NK-92 (cell line): ENCODE measurements around the gene TMEM239.
"Not testable (repeated sequence)": the region's sequence is repeated elsewhere in the genome, so short reads cannot be mapped to it uniquely, and the experiment has no call there.

Source experiments
- DNase-seq: peaks from one replicate; lab custom pipeline; 2025; ENCODE audit not compliant: unreplicated experiment; lab: John Stamatoyannopoulos, UW

The TMEM239 gene

GRCh38 chr20:2816030-2816582 lies at the start of gene TMEM239:
TSS of gene TMEM239 (plus strand) at chr20:2816364. CDS start at chr20:2816555, 191 bp downstream.
- DNase-seq = no peak

GRCh38 chr20:2767768-2768631 lies 48.2 kb upstream of the TMEM239 start:
- DNase-seq = no peak

- no peak for DNase-seq
Measured at GRCh38 chr20:2768632-2769015, 47.5 kb upstream of the TMEM239 start.

GRCh38 chr20:2770091-2770490 lies 46.1 kb upstream of the TMEM239 start:
- DNase-seq = not testable (repeated sequence)

DNA sequence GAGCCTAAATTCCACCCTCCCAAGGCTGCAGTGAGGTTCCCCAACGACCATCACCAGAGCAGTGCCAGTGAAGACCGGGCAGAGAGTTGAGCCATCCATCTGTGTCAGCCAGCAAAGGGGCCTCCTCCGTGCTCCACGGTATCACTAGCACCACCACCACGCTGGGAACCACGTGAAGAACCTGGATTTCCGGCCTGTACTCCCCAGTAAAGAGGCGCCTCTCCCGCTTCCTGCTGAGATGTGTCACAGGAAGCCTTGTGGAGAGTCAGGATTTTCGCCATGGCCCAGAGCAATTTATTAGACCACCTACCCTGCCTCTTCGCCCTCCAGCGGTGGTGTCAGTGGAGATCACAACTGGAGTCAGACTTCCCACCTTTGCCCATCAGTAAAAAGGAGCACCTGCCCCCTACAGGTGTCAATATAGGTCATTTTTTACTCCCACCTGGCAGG lies 44.5 kb upstream of the TMEM239 start:
- no peak for DNase-seq

GRCh38 chr20:2773812-2774211 lies 42.4 kb upstream of the TMEM239 start:
- DNase-seq = no peak

DNA sequence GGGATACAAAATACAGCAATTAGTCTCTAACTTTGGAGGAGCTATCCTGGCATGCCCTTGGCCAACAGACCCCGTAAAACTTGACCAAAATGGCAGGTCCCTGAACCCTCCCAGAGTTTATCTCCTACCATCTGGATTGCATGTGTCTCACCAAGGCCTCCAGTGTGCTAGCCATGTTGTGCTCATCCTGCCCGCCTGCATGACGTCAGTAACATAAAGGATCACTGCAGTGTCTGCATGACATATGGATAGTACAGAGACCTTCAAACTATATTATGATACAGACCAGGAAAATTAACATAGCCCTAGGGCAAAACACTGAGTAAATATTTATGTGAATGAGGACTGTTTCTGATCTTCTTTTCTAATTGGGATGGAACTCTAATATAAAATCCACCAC lies 41.0 kb upstream of the TMEM239 start:
- no peak for DNase-seq

- no peak for DNase-seq
Measured at GRCh38 chr20:2778602-2779321, 37.4 kb upstream of the TMEM239 start.

GRCh38 chr20:2780948-2781347 lies 35.2 kb upstream of the TMEM239 start:
- DNase-seq = no peak

DNA sequence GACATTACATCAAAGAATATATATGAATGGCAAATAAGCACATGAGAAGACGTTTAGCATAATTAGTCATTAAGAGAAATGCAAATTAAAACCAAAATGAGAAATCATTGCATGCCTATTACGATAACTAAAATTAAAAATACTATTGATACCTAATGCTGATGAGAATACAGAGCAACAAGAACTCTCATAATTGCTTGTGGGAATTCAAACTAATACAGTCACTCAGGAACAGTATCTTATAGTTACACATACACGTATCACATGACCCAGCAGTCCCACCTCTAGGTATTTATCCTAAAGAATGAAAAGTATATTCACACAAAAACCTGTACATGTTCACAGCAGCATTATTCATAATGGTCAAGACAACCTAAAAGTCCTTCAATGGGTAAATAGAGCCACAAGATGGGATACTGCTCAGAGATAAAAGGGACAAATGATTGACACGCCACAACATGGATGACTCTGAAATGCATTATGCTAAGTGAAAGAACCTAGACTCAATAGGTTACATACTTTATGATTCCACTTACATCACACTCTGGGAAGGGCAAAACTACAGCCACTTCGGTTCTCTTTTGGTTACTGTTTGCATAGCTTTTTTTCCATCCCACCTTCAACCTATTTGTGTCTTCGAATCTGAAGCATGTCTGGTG lies 32.1 kb upstream of the TMEM239 start:
- DNase-seq = no peak

DNA sequence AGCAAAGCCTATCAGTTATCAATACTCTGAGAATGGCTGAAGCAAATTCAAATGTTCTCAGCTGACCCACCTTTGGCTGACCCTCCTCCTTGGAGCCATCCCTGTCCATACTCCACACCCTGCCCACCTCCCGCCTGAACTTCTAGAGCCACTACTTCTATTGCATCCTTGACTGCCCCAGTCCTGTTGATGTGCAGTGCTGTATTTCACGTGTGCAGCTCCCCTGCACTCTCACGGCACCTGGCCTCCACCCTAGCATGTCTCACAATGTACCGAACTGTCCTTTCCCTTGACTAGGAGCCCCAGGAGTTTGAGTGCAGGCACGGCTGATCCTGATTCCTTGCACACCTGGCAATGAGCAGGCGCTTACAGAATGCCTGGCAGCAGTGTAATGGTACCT lies 22.7 kb upstream of the TMEM239 start:
- no peak for DNase-seq

- DNase-seq = no peak
Measured at GRCh38 chr20:2794202-2794748, 21.9 kb upstream of the TMEM239 start.

DNA sequence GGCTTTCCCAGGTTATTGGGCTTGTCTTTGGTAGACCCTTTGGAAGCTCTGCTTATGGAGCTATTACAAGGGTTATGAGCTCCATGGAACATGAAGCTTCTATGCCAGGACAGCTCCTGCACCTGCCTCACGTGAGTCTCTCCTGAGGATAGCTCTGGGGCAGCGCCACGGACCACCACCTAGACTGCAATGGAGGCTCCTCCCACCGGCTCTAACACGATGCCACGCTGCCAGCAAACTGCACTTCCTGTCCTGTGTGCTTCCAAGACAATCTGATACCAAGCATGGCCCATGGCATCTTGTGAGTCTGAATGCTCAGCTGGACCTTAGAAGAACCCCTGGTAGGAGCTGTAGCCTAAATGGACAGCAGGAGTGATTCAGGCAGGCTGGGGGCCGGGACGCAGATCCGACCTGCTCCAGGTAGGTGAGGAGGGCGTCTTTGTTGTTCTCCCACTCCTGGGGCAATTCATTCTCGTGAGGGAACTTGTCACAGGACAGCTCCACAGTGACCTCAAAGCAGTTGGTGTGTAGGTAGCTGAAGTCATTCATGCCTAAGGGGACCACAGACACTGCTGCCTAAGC lies 21.2 kb upstream of the TMEM239 start:
- DNase-seq = no peak

DNA sequence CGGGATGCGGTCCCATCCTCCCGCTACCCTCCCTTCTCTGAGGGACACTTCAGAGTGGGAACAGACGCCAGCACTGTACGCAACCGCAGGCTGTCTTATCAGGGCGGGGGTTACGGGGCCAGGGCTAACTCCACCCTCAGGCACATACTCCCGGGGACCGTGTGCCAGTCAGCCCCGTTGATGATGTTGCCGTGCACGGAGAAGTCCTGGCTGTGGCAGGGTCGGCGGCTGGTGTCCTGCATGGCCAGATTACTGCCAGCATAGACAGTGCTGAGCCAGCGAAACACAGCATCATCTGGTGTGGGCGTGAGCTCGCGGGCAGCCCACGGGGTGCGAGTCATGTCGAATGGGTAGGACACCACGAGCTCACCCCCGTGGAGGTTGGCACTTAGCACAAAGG lies 20.7 kb upstream of the TMEM239 start:
- DNase-seq = no peak

- no peak for DNase-seq
Measured at GRCh38 chr20:2796011-2796660, 20.0 kb upstream of the TMEM239 start.

DNA sequence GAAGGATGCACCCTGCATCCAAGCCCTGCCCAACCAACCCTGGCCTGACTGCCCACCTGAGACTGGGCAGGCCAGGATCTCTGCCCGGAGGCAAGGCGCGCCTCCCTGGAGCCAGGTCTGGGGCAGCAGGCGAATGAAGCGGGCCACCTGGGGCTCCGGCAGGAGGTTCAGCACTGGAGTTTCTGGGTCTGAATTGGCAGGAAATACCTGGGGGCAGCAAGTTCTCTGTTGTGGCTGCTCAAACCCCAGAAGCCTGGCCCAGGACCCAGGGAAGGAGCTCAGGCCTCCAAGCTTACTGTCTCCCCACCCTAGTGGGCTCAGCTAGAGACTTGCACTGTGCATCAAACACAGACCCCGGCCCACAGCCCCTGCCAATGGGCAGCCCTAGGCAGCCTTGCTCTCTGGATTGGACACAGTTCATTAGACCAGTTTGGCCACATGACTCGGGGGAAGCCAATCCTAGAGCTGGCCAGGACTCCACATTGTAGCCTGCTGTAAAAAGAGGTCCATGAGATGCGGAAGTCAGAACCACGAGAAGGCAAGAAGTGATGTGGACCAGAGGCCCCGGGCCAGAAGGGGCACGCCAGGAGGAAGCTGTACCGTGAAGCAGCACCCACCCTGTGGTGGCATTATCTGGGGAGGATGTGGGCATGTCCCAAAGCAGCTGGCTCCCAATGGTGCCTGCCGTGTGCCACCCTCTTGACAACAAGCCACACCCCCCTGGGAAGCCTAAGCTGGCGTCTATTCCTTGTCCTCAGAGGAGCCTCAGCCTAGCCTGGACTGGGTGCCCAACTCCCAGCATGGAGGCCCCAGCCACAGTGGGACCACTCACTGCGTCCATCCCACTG lies 18.8 kb upstream of the TMEM239 start:
- DNase-seq = no peak

- no peak for DNase-seq
Measured at GRCh38 chr20:2798095-2798805, 17.9 kb upstream of the TMEM239 start.

- DNase-seq = no peak
Measured at GRCh38 chr20:2798814-2799213, 17.4 kb upstream of the TMEM239 start.

GRCh38 chr20:2799271-2799670 lies 16.9 kb upstream of the TMEM239 start:
- no peak for DNase-seq
